ENCODE results near the gene SOX18.

The SOX18 gene

GRCh38 chr20:64052987-64053840, 3.8 kb upstream of the SOX18 start:
- H3K9ac ChIP-seq (ENCODE audit: low read depth in 1 of 2, low read length in 2 of 2) = no peak overlapping the region
- H3K27ac ChIP-seq (ENCODE audit: low read depth in 2 of 2, low read length in 2 of 2) = peak overlapping the region in 1 of 2 donors; percentile 32
- no peaks in the 10 kb centered on the region for H3K36me3 ChIP-seq (ENCODE audit: control insufficient read depth in 2 of 2, insufficient read depth in 2 of 2, low read length in 2 of 2)
- H3K9me3 ChIP-seq (ENCODE audit: control insufficient read depth in 2 of 2, low read length in 2 of 2) = no peaks in the 10 kb centered on the region
- H3K4me1 ChIP-seq (ENCODE audit: control insufficient read depth in 2 of 2, insufficient read depth in 2 of 2, low read length in 2 of 2) = peaks cover 5 to 6% of the 10 kb centered on the region in 2 donors
- H3K4me3 ChIP-seq (ENCODE audit: low read length in 2 of 2) = no peak overlapping the region
- peaks cover 25 to 63% of the 10 kb centered on the region in 2 donors for H3K27me3 ChIP-seq (ENCODE audit: control insufficient read depth in 2 of 2, insufficient read depth in 2 of 2, low read length in 2 of 2)

- Histone ChIP-seq H3K27me3 (ENCODE audit: control insufficient read depth in 2 of 2, insufficient read depth in 2 of 2, low read length in 2 of 2) (peaks cover 25 to 67% of the 10 kb centered on the region in 2 donors), H3K9me3 (ENCODE audit: control insufficient read depth in 2 of 2, low read length in 2 of 2) (no peaks in the 10 kb centered on the region), H3K4me3 (ENCODE audit: low read length in 2 of 2) (no peak overlapping the region), H3K27ac (ENCODE audit: low read depth in 2 of 2, low read length in 2 of 2) (peak overlapping the region in 1 of 2 donors; percentile 48), H3K36me3 (ENCODE audit: control insufficient read depth in 2 of 2, insufficient read depth in 2 of 2, low read length in 2 of 2) (no peaks in the 10 kb centered on the region), H3K4me1 (ENCODE audit: control insufficient read depth in 2 of 2, insufficient read depth in 2 of 2, low read length in 2 of 2) (peaks cover 0 to 4% of the 10 kb centered on the region in 2 donors), H3K9ac (ENCODE audit: low read depth in 1 of 2, low read length in 2 of 2) (no peak overlapping the region)
These were observed 2.9 kb upstream of the SOX18 start for GRCh38 chr20:64052326-64052722.

GRCh38 chr20:64051561-64052325, 2.3 kb upstream of the SOX18 start:
- no peak overlapping the region for H3K9ac ChIP-seq (ENCODE audit: low read depth in 1 of 2, low read length in 2 of 2)
- no peak overlapping the region for H3K4me3 ChIP-seq (ENCODE audit: low read length in 2 of 2)
- peaks cover 0 to 2% of the 10 kb centered on the region in 2 donors for H3K4me1 ChIP-seq (ENCODE audit: control insufficient read depth in 2 of 2, insufficient read depth in 2 of 2, low read length in 2 of 2)
- H3K27ac ChIP-seq (ENCODE audit: low read depth in 2 of 2, low read length in 2 of 2) = peak overlapping the region in 1 of 2 donors; percentile 48
- peaks cover 29 to 67% of the 10 kb centered on the region in 2 donors for H3K27me3 ChIP-seq (ENCODE audit: control insufficient read depth in 2 of 2, insufficient read depth in 2 of 2, low read length in 2 of 2)
- H3K36me3 ChIP-seq (ENCODE audit: control insufficient read depth in 2 of 2, insufficient read depth in 2 of 2, low read length in 2 of 2) = no peaks in the 10 kb centered on the region
- no peaks in the 10 kb centered on the region for H3K9me3 ChIP-seq (ENCODE audit: control insufficient read depth in 2 of 2, low read length in 2 of 2)

GRCh38 chr20:64051033-64051452, 1.6 kb upstream of the SOX18 start:
- Histone ChIP-seq H3K9me3 (ENCODE audit: control insufficient read depth in 2 of 2, low read length in 2 of 2) (no peaks in the 10 kb centered on the region), H3K9ac (ENCODE audit: low read depth in 1 of 2, low read length in 2 of 2) (no peak overlapping the region), H3K36me3 (ENCODE audit: control insufficient read depth in 2 of 2, insufficient read depth in 2 of 2, low read length in 2 of 2) (no peaks in the 10 kb centered on the region), H3K27me3 (ENCODE audit: control insufficient read depth in 2 of 2, insufficient read depth in 2 of 2, low read length in 2 of 2) (peaks cover 34 to 70% of the 10 kb centered on the region in 2 donors), H3K4me1 (ENCODE audit: control insufficient read depth in 2 of 2, insufficient read depth in 2 of 2, low read length in 2 of 2) (peaks cover 0 to 2% of the 10 kb centered on the region in 2 donors), H3K4me3 (ENCODE audit: low read length in 2 of 2) (no peak overlapping the region), H3K27ac (ENCODE audit: low read depth in 2 of 2, low read length in 2 of 2) (peak overlapping the region; percentile 48)

- Histone ChIP-seq H3K4me3 (ENCODE audit: low read length in 2 of 2) (no peak overlapping the region), H3K36me3 (ENCODE audit: control insufficient read depth in 2 of 2, insufficient read depth in 2 of 2, low read length in 2 of 2) (no peaks in the 10 kb centered on the region), H3K4me1 (ENCODE audit: control insufficient read depth in 2 of 2, insufficient read depth in 2 of 2, low read length in 2 of 2) (peaks cover 0 to 2% of the 10 kb centered on the region in 2 donors), H3K27ac (ENCODE audit: low read depth in 2 of 2, low read length in 2 of 2) (peak overlapping the region; percentile 48), H3K27me3 (ENCODE audit: control insufficient read depth in 2 of 2, insufficient read depth in 2 of 2, low read length in 2 of 2) (peaks cover 35 to 71% of the 10 kb centered on the region in 2 donors), H3K9ac (ENCODE audit: low read depth in 1 of 2, low read length in 2 of 2) (no peak overlapping the region), H3K9me3 (ENCODE audit: control insufficient read depth in 2 of 2, low read length in 2 of 2) (no peaks in the 10 kb centered on the region)
These were observed 1.0 kb upstream of the SOX18 start for GRCh38 chr20:64050261-64051032.

GRCh38 chr20:64049878-64050260, 430 bp upstream of the SOX18 start:
- Histone ChIP-seq H3K9ac (ENCODE audit: low read depth in 1 of 2, low read length in 2 of 2) (no peak overlapping the region), H3K27me3 (ENCODE audit: control insufficient read depth in 2 of 2, insufficient read depth in 2 of 2, low read length in 2 of 2) (peaks cover 36 to 73% of the 10 kb centered on the region in 2 donors), H3K4me3 (ENCODE audit: low read length in 2 of 2) (no peak overlapping the region), H3K36me3 (ENCODE audit: control insufficient read depth in 2 of 2, insufficient read depth in 2 of 2, low read length in 2 of 2) (no peaks in the 10 kb centered on the region), H3K9me3 (ENCODE audit: control insufficient read depth in 2 of 2, low read length in 2 of 2) (no peaks in the 10 kb centered on the region), H3K27ac (ENCODE audit: low read depth in 2 of 2, low read length in 2 of 2) (peak overlapping the region; percentile 13 to 48), H3K4me1 (ENCODE audit: control insufficient read depth in 2 of 2, insufficient read depth in 2 of 2, low read length in 2 of 2) (peaks cover 0 to 2% of the 10 kb centered on the region in 2 donors)

GRCh38 chr20:64048402-64049044, 916 bp downstream of the SOX18 start:
- Histone ChIP-seq H3K4me1 (ENCODE audit: control insufficient read depth in 2 of 2, insufficient read depth in 2 of 2, low read length in 2 of 2) (peaks cover 0 to 2% of the 10 kb centered on the region in 2 donors), H3K27ac (ENCODE audit: low read depth in 2 of 2, low read length in 2 of 2) (no peak overlapping the region), H3K9ac (ENCODE audit: low read depth in 1 of 2, low read length in 2 of 2) (no peak overlapping the region), H3K9me3 (ENCODE audit: control insufficient read depth in 2 of 2, low read length in 2 of 2) (no peaks in the 10 kb centered on the region), H3K4me3 (ENCODE audit: low read length in 2 of 2) (no peak overlapping the region), H3K27me3 (ENCODE audit: control insufficient read depth in 2 of 2, insufficient read depth in 2 of 2, low read length in 2 of 2) (peaks cover 38 to 67% of the 10 kb centered on the region in 2 donors), H3K36me3 (ENCODE audit: control insufficient read depth in 2 of 2, insufficient read depth in 2 of 2, low read length in 2 of 2) (no peaks in the 10 kb centered on the region)

- Histone ChIP-seq H3K27ac (ENCODE audit: low read depth in 2 of 2, low read length in 2 of 2) (no peak overlapping the region), H3K36me3 (ENCODE audit: control insufficient read depth in 2 of 2, insufficient read depth in 2 of 2, low read length in 2 of 2) (no peaks in the 10 kb centered on the region), H3K9me3 (ENCODE audit: control insufficient read depth in 2 of 2, low read length in 2 of 2) (no peaks in the 10 kb centered on the region), H3K4me3 (ENCODE audit: low read length in 2 of 2) (no peak overlapping the region), H3K27me3 (ENCODE audit: control insufficient read depth in 2 of 2, insufficient read depth in 2 of 2, low read length in 2 of 2) (peaks cover 40 to 62% of the 10 kb centered on the region in 2 donors), H3K4me1 (ENCODE audit: control insufficient read depth in 2 of 2, insufficient read depth in 2 of 2, low read length in 2 of 2) (peaks cover 0 to 2% of the 10 kb centered on the region in 2 donors), H3K9ac (ENCODE audit: low read depth in 1 of 2, low read length in 2 of 2) (no peak overlapping the region)
These were observed 1.5 kb downstream of the SOX18 start for GRCh38 chr20:64047968-64048401.

- peaks cover 40 to 57% of the 10 kb centered on the region in 2 donors for H3K27me3 ChIP-seq (ENCODE audit: control insufficient read depth in 2 of 2, insufficient read depth in 2 of 2, low read length in 2 of 2)
These were observed 2.4 kb downstream of the SOX18 start for GRCh38 chr20:64047046-64047389.

More at GRCh38 chr20:64047046-64047389, 2.4 kb downstream of the SOX18 start:
- Histone ChIP-seq H3K4me1 (ENCODE audit: control insufficient read depth in 2 of 2, insufficient read depth in 2 of 2, low read length in 2 of 2) (peaks cover 0 to 4% of the 10 kb centered on the region in 2 donors), H3K27ac (ENCODE audit: low read depth in 2 of 2, low read length in 2 of 2) (no peak overlapping the region), H3K9me3 (ENCODE audit: control insufficient read depth in 2 of 2, low read length in 2 of 2) (no peaks in the 10 kb centered on the region), H3K4me3 (ENCODE audit: low read length in 2 of 2) (no peak overlapping the region), H3K36me3 (ENCODE audit: control insufficient read depth in 2 of 2, insufficient read depth in 2 of 2, low read length in 2 of 2) (no peaks in the 10 kb centered on the region), H3K9ac (ENCODE audit: low read depth in 1 of 2, low read length in 2 of 2) (no peak overlapping the region)

Data from mucosa of rectum (tissue), 2 donors.